ENCODE data around the gene SPRY4.

Gene SPRY4

GRCh38 chr5:142319105-142319504, 5.7 kb downstream of the SPRY4 start:
- Histone ChIP-seq H2AFZ (ENCODE audit: low read length) (no peak overlapping the region), H3K27me3 (ENCODE audit: control insufficient read depth in 3 of 3, insufficient read depth in 3 of 3, low read depth in 1 of 3, low read length in 3 of 3) (peaks cover 0 to 6% (median 0%) of the 10 kb centered on the region in 3 experiments)

GRCh38 chr5:142317753-142318152, 7.1 kb downstream of the SPRY4 start:
- Histone ChIP-seq H4K91ac (ENCODE audit: low read depth, low read length, poor library complexity) (no peak overlapping the region), H3K4me2 (ENCODE audit: insufficient read depth, low read length, poor library complexity, severe bottlenecking) (no peak overlapping the region), H2BK5ac (ENCODE audit: low read length) (no peak overlapping the region), H2AK5ac (ENCODE audit: low read depth, low read length) (no peak overlapping the region), H3K18ac (ENCODE audit: low read length) (no peak overlapping the region), H2BK12ac (ENCODE audit: low read length) (no peak overlapping the region), H3K36me3 (replicated peaks in 1 of 2; ENCODE audit: control insufficient read depth in 2 of 2, insufficient read depth in 2 of 2, low read length in 2 of 2) (peaks cover 5 to 76% of the 10 kb centered on the region in 2 donors), H2BK120ac (ENCODE audit: low read depth, low read length) (no peak overlapping the region), H3K23ac (ENCODE audit: low read depth, low read length, poor library complexity) (no peak overlapping the region), H2AFZ (ENCODE audit: low read length) (no peak overlapping the region), H2BK15ac (ENCODE audit: low read length) (no peak overlapping the region), H3K9ac (ENCODE audit: low read depth, low read length, poor library complexity) (no peak overlapping the region), H3K27me3 (ENCODE audit: control insufficient read depth in 3 of 3, insufficient read depth in 3 of 3, low read depth in 1 of 3, low read length in 3 of 3) (no peaks in the 10 kb centered on the region), H3K4me3 (ENCODE audit: low read length in 2 of 2) (no peak overlapping the region), H4K8ac (ENCODE audit: low read depth, low read length) (no peak overlapping the region), H3K14ac (ENCODE audit: low read length) (no peak overlapping the region), H3K79me1 (ENCODE audit: low read depth, low read length) (peaks cover 9% of the 10 kb centered on the region), H3K4ac (ENCODE audit: low read length) (no peak overlapping the region), H3K27ac (replicated peaks; ENCODE audit: low read length) (no peak overlapping the region), H3K4me1 (ENCODE audit: control insufficient read depth in 2 of 2, insufficient read depth in 1 of 2, low read depth in 1 of 2, low read length in 2 of 2) (peaks cover 40 to 62% of the 10 kb centered on the region in 2 donors), H3K9me3 (replicated peaks in 1 of 2; ENCODE audit: control insufficient read depth in 2 of 2, insufficient read depth in 1 of 2, low read depth in 1 of 2, low read length in 2 of 2) (no peaks in the 10 kb centered on the region)
- no peak for DNase-seq (ENCODE audit: low spot score)
- WGBS, 2 donors (ENCODE audit: extremely low coverage in 2 of 2, insufficient read length in 2 of 2, insufficient replicate concordance in 1 of 2): no CpG with 5 or more reads among the region's 5 CpGs

More at GRCh38 chr5:142319105-142319504, 5.7 kb downstream of the SPRY4 start:
- H2AK5ac ChIP-seq (ENCODE audit: low read depth, low read length): no peak overlapping the region
- no peak overlapping the region for H3K9ac ChIP-seq (ENCODE audit: low read depth, low read length, poor library complexity)
- H2BK15ac ChIP-seq (ENCODE audit: low read length): no peak overlapping the region
- H3K9me3 ChIP-seq (replicated peaks in 1 of 2; ENCODE audit: control insufficient read depth in 2 of 2, insufficient read depth in 1 of 2, low read depth in 1 of 2, low read length in 2 of 2): no peaks in the 10 kb centered on the region
- H2BK5ac ChIP-seq (ENCODE audit: low read length): no peak overlapping the region
- no peak for DNase-seq (ENCODE audit: low spot score)
- H3K14ac ChIP-seq (ENCODE audit: low read length): no peak overlapping the region
- peaks cover 44 to 63% of the 10 kb centered on the region in 2 donors for H3K4me1 ChIP-seq (ENCODE audit: control insufficient read depth in 2 of 2, insufficient read depth in 1 of 2, low read depth in 1 of 2, low read length in 2 of 2)
- no CpG with 5 or more reads among the region's 2 CpGs for WGBS, 2 donors (ENCODE audit: extremely low coverage in 2 of 2, insufficient read length in 2 of 2, insufficient replicate concordance in 1 of 2)
- H2BK12ac ChIP-seq (ENCODE audit: low read length): no peak overlapping the region
- H2BK120ac ChIP-seq (ENCODE audit: low read depth, low read length): no peak overlapping the region
- H4K91ac ChIP-seq (ENCODE audit: low read depth, low read length, poor library complexity): no peak overlapping the region
- H3K18ac ChIP-seq (ENCODE audit: low read length): peak overlapping the region; percentile 12
- peaks cover 3 to 62% of the 10 kb centered on the region in 2 donors for H3K36me3 ChIP-seq (replicated peaks in 1 of 2; ENCODE audit: control insufficient read depth in 2 of 2, insufficient read depth in 2 of 2, low read length in 2 of 2)
- no peak overlapping the region for H3K4me3 ChIP-seq (ENCODE audit: low read length in 2 of 2)
- H3K23ac ChIP-seq (ENCODE audit: low read depth, low read length, poor library complexity): no peak overlapping the region
- H3K4me2 ChIP-seq (ENCODE audit: insufficient read depth, low read length, poor library complexity, severe bottlenecking): peak overlapping the region; percentile 2
- H3K27ac ChIP-seq (replicated peaks; ENCODE audit: low read length): peak overlapping the region; percentile 68
- no peak overlapping the region for H3K4ac ChIP-seq (ENCODE audit: low read length)
- H4K8ac ChIP-seq (ENCODE audit: low read depth, low read length): no peak overlapping the region
- H3K79me1 ChIP-seq (ENCODE audit: low read depth, low read length): peaks cover 14% of the 10 kb centered on the region

- Histone ChIP-seq H3K4me2 (ENCODE audit: insufficient read depth, low read length, poor library complexity, severe bottlenecking) (no peak overlapping the region), H3K9me3 (replicated peaks in 1 of 2; ENCODE audit: control insufficient read depth in 2 of 2, insufficient read depth in 1 of 2, low read depth in 1 of 2, low read length in 2 of 2) (no peaks in the 10 kb centered on the region), H2BK15ac (ENCODE audit: low read length) (no peak overlapping the region), H3K23ac (ENCODE audit: low read depth, low read length, poor library complexity) (no peak overlapping the region), H3K27me3 (ENCODE audit: control insufficient read depth in 3 of 3, insufficient read depth in 3 of 3, low read depth in 1 of 3, low read length in 3 of 3) (no peaks in the 10 kb centered on the region), H3K9ac (ENCODE audit: low read depth, low read length, poor library complexity) (no peak overlapping the region), H3K79me1 (ENCODE audit: low read depth, low read length) (peaks cover 8% of the 10 kb centered on the region), H4K8ac (ENCODE audit: low read depth, low read length) (no peak overlapping the region), H3K18ac (ENCODE audit: low read length) (no peak overlapping the region), H2BK12ac (ENCODE audit: low read length) (no peak overlapping the region), H2BK5ac (ENCODE audit: low read length) (no peak overlapping the region), H4K91ac (ENCODE audit: low read depth, low read length, poor library complexity) (no peak overlapping the region), H3K4me1 (ENCODE audit: control insufficient read depth in 2 of 2, insufficient read depth in 1 of 2, low read depth in 1 of 2, low read length in 2 of 2) (peaks cover 39 to 60% of the 10 kb centered on the region in 2 donors), H3K4me3 (ENCODE audit: low read length in 2 of 2) (no peak overlapping the region), H3K36me3 (replicated peaks in 1 of 2; ENCODE audit: control insufficient read depth in 2 of 2, insufficient read depth in 2 of 2, low read length in 2 of 2) (peaks cover 5 to 79% of the 10 kb centered on the region in 2 donors), H3K27ac (replicated peaks; ENCODE audit: low read length) (no peak overlapping the region), H3K4ac (ENCODE audit: low read length) (no peak overlapping the region), H3K14ac (ENCODE audit: low read length) (no peak overlapping the region), H2AFZ (ENCODE audit: low read length) (no peak overlapping the region), H2AK5ac (ENCODE audit: low read depth, low read length) (no peak overlapping the region), H2BK120ac (ENCODE audit: low read depth, low read length) (no peak overlapping the region)
- no CpG with 5 or more reads among the region's 5 CpGs for WGBS, 2 donors (ENCODE audit: extremely low coverage in 2 of 2, insufficient read length in 2 of 2, insufficient replicate concordance in 1 of 2)
- DNase-seq (ENCODE audit: low spot score): no peak
Observed at GRCh38 chr5:142317173-142317572, 7.6 kb downstream of the SPRY4 start.

- H3K27ac ChIP-seq (replicated peaks; ENCODE audit: low read length): no peak overlapping the region
Observed at GRCh38 chr5:142316681-142317080, 8.1 kb downstream of the SPRY4 start.

More at GRCh38 chr5:142316681-142317080, 8.1 kb downstream of the SPRY4 start:
- Histone ChIP-seq H3K9ac (ENCODE audit: low read depth, low read length, poor library complexity) (no peak overlapping the region), H2BK12ac (ENCODE audit: low read length) (no peak overlapping the region), H3K23ac (ENCODE audit: low read depth, low read length, poor library complexity) (no peak overlapping the region), H3K18ac (ENCODE audit: low read length) (no peak overlapping the region), H3K4ac (ENCODE audit: low read length) (no peak overlapping the region), H2BK15ac (ENCODE audit: low read length) (no peak overlapping the region), H4K8ac (ENCODE audit: low read depth, low read length) (no peak overlapping the region), H3K4me3 (ENCODE audit: low read length in 2 of 2) (no peak overlapping the region), H2BK5ac (ENCODE audit: low read length) (no peak overlapping the region), H2AFZ (ENCODE audit: low read length) (no peak overlapping the region), H2AK5ac (ENCODE audit: low read depth, low read length) (no peak overlapping the region), H3K4me2 (ENCODE audit: insufficient read depth, low read length, poor library complexity, severe bottlenecking) (no peak overlapping the region), H4K91ac (ENCODE audit: low read depth, low read length, poor library complexity) (no peak overlapping the region), H3K14ac (ENCODE audit: low read length) (no peak overlapping the region), H2BK120ac (ENCODE audit: low read depth, low read length) (no peak overlapping the region), H3K36me3 (replicated peaks in 1 of 2; ENCODE audit: control insufficient read depth in 2 of 2, insufficient read depth in 2 of 2, low read length in 2 of 2) (peaks cover 5 to 84% of the 10 kb centered on the region in 2 donors), H3K79me1 (ENCODE audit: low read depth, low read length) (peaks cover 8% of the 10 kb centered on the region), H3K9me3 (replicated peaks in 1 of 2; ENCODE audit: control insufficient read depth in 2 of 2, insufficient read depth in 1 of 2, low read depth in 1 of 2, low read length in 2 of 2) (no peaks in the 10 kb centered on the region), H3K27me3 (ENCODE audit: control insufficient read depth in 3 of 3, insufficient read depth in 3 of 3, low read depth in 1 of 3, low read length in 3 of 3) (no peaks in the 10 kb centered on the region), H3K4me1 (ENCODE audit: control insufficient read depth in 2 of 2, insufficient read depth in 1 of 2, low read depth in 1 of 2, low read length in 2 of 2) (peaks cover 37 to 56% of the 10 kb centered on the region in 2 donors)
- no CpG with 5 or more reads among the region's 6 CpGs for WGBS, 2 donors (ENCODE audit: extremely low coverage in 2 of 2, insufficient read length in 2 of 2, insufficient replicate concordance in 1 of 2)
- no peak for DNase-seq (ENCODE audit: low spot score)
